SHP77 treated with DMSO at 0.1 percent for 48 hours (cell line): ENCODE measurements around the gene EIF1.
A peak's percentile ranks its signal among the peaks of the same experiment; 100 is the strongest.
"Not testable (repeated sequence)": the region's sequence is repeated elsewhere in the genome, so short reads cannot be mapped to it uniquely, and the experiment has no call there.

ENCODE experiments used
- DNase-seq: peaks from one replicate; lab custom pipeline; 2025; lab: John Stamatoyannopoulos, UW

The EIF1 gene

DNA sequence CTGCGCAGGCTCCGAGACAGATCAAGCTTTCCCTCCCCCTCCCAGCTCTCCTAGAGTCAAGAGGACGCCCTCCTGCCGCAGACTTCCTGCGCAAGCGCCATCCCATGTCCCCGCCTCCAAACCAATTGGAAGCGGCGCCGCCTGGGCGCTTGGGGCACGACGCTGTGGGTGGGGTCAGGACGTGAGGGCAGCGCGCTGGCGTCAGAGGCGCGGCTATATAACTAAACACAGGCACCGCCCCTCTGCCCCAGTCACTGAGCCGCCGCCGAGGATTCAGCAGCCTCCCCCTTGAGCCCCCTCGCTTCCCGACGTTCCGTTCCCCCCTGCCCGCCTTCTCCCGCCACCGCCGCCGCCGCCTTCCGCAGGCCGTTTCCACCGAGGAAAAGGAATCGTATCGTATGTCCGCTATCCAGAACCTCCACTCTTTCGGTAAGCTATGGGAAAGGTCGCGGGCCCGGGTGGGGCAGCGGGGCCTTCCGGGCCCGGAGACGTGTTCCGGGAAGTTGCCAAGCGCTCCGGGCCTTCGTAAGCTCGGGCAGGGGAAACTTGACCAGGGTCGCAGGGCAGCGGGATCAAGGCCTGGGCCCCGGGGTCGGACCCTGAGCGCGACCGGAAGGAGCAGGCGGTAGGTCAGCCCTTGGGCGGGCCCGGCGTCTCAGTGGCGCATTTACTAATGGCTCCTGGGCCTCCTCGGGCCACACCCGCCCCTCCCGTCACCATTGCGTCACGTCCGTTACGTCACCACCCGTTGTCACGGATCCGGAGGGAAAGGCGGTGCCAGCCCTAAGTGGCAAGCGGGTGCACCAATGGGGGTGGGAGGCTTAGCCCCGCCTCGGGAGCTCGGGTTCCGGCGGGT, at the start of gene EIF1:
TSS of gene EIF1 (plus strand) at position 245 of the 856 bp plus-strand sequence. CDS start at position 399, 154 bp downstream.
- DNase-seq: peak; percentile 97

DNA sequence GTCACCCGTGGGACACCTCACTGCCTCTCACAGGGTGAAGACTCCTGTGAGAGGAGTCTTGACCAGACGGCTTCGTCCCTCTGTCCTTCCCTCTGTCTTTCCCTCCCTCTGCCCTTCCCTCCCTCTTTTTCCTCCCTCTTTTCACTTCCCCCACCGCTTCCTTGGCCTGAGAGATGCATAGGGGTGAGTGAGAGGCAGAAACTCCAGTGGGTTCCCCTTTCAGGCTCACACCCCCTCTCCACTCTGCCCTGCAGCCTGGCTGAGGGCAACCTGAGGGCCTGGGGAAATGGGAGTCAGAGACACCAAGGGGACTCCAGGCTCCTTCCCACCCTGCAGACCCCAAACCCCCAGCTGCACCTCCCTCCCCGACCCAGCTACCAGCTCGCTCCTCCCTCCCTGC, 49.7 kb upstream of the EIF1 start:
- DNase-seq: no peak

DNA sequence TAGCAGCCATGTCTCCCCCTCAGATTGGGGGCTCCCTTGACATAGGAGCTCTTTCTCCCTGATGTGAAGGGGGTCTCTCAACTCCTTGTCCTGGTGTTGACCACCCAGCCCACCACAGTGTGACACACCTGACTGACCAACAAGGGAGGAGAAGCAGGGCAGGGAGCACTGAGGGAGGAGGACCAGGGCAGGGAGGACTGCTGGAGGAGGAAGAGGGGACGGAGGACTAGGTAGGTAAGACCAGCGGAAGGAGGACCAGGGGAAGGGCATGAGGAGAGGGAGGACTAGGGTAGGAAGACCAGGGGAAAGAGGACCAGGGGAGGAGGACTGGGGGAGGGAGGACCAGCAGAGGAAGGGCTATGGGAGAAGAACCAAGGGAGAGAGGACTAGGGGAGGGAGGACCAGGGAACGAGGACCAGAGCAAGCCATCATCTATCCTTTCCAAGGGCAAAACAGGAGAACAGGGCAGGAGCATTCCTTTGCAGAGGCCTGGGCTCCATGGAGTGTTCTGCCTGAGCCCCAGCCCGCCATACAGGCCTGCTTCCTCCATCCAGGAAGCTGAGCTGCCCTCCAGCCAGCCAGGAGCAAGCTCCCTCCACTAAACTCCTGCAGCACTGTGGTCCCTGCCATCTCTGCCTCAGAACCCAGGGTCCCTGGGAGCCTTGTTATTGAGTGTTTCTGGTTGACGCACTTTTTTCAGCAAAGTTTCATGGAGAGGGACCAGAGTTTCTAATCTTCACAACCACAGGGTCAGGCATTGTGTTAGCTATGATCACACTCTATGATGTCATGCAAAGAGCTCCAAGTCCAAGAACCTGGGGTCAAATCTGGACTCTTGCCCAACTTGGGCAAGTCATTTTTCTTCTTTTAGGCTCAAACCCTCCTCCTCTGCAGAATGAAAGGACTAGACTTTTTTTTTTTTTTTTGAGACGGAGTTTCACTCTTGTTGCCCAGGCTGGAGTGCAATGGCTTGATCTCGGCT, 48.9 kb upstream of the EIF1 start:
- DNase-seq: no peak

DNA sequence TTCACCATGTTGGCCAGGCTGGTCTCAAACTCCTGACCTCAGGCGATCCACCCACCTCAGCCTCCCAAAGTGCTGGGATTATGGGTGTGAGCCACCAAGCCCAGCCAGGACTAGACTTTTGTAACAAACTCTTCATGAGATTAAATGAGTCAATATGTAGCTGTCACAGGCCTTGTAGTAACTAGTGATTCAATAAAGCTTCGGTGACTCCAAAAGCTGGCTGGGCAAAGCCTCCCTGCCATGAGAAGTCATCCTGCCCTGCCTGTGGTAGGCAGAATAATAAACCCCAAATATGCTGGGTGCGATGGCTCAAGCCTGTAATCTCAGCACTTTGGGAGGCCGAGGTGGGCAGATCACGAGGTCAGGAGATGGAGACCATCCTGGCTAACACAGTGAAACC, 48.1 kb upstream of the EIF1 start:
- not testable (repeated sequence) for DNase-seq

DNA sequence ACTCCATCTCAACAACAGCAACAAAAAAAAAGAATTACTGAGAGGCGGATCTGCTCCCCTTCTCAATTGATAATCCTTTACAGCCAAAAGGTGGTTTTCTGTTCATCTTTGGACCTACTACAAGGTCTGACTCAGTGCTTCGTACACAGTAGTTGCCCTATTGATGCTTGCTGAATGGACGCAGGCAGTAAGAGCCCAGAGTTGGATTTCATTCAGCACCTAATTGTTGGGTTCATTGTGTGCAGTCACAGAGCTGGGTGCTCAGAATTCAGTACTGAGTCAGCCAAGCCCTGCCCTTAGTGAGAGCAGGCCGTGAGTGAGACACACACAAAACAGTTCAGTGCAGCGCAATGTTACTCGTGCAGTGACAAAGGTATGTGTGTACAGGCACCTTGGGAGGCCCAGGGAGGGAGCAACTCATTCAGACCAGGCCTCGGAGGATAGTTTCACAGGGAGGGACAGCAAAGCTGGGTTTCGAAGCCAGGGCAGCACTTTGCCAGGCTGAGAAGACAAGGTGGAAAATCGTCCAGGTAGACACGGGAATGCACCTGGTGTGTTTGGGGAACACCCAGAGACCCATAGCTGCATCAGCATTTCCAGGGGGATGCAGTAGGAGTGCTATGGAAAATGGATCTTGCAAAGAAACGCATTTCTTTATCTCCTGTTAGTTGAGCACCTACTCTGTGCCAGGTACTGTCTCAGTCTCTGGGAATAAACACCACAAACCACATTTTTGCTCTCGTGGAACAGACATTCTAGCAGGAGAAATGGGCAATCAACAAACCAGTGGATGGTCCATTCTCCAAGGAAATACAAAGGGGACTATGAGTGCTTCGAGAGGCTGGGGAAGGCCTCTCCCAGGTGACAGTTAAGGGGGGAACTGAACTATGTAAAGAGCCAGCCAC, 46.2 kb upstream of the EIF1 start:
- no peak for DNase-seq

DNA sequence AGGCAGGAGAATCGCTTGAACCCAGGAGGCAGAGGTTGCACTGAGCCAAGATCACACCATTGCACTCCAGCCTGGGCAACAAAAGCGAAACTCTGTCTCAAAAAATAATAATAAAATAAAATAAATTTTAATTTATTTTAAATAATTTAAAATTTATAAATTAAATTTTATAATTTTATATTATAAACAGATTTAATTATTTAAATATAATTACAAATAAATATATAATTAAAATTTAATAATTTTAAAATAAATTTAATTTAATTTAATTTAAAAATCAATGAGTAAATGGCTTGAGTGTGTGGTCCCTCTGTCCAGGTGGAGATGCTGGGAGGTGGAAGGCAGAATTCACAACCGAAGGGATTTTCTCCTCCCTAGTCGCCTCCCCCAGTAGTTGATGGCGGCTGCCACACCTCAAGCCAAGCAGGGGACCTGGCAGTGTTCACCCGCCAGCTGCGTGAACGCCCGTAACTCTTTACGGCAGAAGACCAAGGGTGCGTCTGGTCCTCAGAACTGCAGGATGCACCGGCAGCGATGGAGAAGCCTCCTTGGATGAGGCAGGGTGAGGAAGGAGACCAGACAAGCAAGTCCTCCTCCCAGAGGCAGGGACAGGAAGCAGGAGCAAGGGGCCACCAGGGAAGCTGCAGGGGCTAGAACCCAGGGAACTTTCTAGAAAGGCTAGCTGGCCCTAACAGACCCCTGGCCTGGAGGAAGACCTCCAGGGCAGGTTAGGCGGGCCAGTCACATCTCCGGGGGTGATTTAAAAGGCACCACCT, 41.5 kb upstream of the EIF1 start:
- no peak for DNase-seq

DNA sequence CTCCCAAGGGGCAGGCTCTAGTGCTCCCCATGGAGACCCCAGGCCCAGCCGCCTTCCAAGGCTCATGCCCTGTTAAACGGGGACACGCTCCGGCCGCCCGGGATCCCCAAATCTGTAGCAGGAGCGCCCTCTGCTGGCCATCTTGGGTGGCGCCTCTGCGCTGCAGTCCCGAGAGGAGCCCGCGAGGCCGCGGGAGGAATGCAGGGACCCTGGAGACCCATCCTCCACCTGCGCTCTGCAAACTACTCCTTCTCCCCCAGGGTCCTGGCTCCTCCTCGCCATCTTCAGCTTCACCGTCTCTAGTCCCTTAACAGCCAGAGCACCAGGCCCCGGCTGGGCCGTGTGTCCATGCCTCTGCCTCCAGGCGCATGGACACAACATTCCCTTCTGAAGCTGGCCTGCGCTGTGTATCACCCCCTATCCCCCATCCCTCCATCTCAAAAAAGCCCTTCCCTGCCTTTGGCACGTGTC, 40.7 kb upstream of the EIF1 start:
- DNase-seq: peak; percentile 5

DNA sequence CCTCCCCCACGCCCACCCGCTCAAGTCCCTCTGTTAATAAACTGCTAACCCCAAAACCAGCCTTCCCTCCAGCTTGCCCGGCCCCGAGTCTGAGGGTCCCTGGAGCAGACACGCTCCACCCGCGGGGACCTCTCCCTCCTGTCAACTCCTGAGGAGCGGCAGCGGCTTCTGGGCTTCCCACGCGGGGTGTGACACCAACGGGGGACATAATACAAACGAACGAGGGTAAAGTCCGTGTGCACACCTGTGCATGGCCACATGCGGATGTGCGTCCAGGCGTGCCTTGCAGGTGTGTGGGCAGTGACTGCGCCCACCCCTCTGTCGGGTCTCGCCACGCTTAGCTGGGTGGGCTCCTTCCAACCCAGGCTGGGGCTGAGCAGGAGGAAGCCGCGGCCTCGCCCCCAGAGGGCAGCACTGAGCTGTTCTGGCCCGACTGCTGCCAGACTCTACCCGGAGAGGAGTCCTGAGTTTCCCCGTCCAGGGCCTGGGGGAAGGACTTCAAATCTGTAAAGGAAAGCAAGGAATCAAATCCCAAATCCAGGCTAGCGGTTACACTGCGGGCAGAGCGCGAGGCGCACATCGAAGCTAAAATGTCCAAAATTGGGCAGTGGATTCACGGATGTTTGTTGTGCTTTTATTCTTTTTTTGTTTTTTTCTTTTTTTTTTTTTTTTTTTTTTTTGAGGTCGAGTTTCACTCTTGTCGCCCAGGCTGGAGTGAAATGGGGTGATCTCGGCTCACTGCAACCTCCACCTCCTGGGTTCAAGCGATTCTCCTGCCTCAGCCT, 40.1 kb upstream of the EIF1 start:
- DNase-seq: no peak

DNA sequence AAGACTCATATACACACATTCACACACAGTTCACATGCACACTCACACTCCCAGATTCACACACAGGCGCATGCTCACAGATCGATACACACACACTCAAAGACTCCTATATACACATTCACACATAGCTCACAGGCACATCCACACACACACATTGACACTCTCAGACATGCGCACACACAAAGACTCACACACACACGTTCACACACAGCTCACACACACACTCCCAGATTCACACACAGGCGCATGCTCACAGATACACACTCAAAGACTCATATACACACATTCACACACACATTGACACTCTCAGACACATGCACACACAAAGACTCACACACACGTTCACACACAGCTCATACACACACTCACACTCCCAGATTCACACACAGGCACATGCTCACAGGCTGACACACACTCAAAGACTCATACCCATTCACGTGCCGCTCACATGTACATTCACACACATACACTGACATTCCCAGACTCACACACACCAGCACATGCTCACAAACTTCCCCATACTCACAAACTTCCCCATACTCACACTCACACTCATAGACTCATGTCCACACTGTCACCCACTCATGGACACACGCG, 38.7 kb upstream of the EIF1 start:
- no peak for DNase-seq

DNA sequence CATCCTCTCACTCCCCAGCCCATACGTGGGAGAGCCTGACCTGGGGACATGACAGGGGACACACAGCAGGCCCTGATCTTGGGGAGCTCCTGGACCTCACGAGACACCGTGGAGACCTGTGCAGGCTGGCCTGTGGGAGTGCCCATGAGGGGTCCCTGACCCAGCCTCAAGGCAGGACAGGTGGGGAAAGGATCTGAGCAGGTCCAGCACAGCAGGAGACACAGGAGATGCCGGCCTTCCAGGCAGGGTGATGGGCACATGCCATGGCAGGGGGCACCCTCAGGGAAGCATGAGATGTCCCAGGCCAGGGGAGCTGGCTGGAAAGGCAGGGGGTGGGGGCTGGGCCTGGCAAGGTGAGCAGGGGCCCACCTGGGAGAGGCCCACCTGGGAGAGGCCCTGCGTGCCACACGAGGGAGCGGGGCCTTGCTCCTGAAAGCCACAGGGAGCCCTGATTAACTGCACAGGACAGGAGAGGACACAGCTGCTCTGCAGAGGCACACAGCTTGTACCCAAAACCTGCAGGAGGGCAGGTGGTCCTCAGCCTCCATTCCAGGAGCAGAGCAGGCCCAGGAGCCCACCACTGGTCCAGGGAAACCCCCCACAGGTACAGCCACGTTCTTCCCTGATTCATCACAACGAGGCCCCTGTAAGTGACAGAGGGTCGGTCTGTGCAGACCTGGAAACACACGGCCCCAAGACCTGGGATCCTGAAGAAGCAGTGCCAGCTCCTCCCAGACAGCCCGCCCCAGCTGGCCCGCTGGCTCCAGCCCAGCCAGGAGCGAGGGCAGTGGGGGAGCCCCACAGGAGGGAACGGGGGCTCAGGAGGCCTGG, 37.7 kb upstream of the EIF1 start:
- DNase-seq: no peak

DNA sequence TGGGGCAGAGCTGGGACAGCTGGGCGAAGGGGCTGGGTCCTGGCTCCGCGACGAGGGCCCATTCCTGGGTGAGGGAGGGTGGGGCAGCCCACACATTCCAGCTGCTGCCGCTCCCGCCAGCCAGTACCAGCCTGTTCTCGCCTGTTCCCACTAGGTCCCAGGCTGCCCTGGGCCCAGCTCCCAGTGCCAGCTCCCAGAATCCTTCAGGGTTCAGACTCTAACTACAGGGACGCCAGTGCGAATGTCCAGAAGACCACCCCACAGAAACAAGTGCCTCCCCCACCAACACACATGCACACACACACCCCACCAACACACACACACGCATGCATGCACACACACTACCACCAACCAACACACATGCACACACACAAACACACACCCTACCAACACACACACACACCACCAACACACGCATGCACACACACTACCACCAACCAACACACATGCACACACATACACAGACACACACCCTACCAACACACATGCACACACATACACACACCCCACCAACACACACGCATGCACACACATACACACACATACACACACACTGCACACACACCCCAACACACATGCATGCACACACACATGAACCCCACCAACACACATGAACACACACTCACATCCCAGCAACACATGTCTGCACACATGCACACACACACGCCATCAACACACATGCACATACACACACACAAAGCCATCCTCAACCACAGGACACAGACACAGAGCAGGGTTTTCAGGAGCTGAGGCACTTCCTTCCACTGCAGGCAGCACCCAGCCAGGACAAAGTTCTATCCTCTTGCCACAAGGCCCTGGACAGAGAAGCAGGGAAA, 36.8 kb upstream of the EIF1 start:
- DNase-seq: no peak

DNA sequence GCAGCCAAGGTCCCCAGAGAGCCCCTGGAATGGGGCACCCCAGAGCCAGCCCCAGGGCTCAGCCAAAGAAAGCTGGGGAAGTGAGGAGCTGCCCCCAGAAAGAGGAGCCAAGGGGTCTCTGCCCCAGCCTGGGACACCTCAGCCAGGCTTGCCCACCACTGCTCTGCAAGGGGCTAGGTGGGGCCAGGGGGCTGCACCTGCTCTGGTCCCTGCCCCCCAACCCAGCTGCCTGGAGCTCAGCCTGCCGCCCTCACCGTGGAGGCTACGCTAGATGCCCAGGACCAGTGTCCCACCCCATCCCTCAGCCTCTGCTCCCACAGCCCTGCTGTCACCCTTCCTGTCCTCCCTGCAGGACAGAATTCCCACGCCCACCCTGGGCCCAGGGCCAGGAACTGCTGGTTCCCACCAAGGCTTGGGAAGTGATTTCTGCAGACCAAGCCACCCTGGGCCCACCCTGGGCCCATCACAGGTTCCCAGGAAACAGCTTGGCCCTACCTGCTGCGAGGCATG, 36.2 kb upstream of the EIF1 start:
- DNase-seq: no peak

DNA sequence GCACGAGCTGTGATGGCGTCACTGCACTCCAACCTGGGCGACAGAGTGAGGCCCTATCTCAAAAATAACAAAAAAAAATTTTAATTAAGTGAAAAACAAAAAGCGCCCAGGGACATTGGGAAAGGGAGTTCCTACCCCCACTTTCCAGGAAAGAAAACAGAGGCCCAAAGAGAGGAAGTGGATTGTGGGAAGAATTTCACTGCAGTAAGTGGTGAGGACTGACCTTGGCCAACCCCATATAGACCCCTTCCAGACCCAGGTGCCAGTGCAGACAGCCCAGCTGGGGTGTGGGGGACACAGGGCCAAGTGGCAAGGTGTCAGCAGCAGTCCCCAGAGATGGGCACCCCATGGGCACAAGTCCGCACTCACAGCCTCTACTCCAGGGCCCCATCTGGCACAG, 35.3 kb upstream of the EIF1 start:
- no peak for DNase-seq

DNA sequence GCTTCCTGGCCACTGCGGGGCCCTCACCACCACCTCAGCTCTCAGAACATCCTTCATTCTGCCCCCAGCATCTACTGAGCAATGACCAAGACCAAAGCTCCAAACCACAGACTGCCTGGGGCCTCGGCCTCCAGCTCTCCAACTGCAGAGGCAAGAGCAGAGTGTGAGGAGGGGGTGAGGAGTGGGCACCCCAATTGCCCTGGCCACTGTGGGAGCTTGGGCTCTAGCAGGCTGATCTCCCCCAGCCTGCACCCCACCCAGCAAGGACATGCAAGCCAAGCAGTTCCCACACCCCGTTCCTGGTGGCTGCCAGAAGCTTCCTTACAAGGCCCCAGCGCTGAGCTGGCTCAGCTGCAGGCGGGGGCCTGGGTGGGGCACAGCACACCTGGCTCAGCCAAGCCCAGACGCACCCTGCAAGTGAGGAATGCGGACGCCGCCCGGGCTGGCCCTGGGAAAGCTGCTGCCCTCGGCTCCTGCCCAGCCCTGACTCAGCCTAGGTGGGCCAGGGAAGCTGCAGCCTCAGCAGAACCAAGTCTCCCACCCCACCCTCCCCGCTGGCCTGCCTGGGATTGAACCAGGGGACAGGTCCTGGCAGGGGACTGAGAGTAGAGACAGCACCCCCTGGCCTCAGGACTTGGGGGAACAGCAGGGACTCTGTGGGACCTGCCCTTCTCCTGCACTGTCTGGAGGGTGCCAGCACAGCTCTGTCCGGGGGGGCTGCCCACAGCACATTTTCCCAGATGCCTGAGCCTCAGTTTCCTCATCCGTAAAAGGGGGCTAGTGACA, 34.6 kb upstream of the EIF1 start:
- DNase-seq: no peak

DNA sequence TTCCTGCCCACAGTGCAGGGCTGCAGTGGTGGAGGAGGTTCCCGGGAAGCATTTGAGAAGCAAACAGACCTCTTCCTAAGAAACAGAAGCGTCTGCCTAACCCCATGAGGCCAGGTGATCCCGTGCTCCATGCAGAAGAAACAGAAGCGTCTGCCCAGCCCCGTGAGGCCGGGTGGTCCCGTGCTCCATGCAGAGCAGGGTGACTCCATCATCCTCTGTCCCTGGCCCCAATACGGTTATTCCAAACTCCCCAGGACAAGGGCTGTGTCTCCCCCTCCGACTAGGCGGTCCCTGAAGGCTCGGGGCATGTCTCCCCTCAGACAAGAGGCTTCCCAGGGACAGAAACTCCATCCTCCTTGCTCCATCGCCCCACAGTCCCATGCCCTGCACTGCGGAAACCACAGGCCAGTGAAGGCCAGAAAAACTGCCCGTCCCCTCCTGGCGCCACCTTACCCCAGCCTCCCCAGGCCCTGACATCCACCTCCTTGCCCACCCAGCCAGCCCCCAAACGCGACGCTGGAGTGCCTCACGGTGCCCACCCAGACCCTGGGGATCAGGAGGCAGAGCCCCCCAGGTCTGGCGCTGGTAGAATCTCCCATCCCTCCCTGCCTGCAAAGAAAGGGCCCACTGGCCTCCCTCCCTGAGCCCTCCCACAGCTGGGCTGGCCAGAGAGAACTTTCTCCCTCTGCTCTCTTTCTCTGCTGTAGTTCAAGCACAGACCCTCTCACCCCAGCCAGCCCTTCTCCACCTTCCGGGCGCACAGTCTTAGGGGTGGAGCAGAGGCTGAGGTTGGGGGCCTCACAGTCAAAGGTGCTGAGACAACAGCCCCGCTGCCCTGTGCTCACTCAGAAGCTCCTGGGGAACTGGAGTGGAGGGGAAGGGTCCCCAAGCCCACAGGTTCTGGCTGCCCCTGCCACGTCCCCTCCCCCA, 33.7 kb upstream of the EIF1 start:
- DNase-seq: no peak
